GM21528 (cell line): Measurements from ENCODE around the gene PARD3.
"Not testable (repeated sequence)": the region's sequence is repeated elsewhere in the genome, so short reads cannot be mapped to it uniquely, and the experiment has no call there.

ENCODE experiments used
- ATAC-seq: cut with Tn5 transposase; IDR thresholded peaks from one replicate; pipeline ENCODE4 v1.9.1; 2021; ENCODE audit warnings: mild to moderate bottlenecking, moderate library complexity; ENCODE audit not compliant: unreplicated experiment, low FRiP score

Gene PARD3

DNA sequence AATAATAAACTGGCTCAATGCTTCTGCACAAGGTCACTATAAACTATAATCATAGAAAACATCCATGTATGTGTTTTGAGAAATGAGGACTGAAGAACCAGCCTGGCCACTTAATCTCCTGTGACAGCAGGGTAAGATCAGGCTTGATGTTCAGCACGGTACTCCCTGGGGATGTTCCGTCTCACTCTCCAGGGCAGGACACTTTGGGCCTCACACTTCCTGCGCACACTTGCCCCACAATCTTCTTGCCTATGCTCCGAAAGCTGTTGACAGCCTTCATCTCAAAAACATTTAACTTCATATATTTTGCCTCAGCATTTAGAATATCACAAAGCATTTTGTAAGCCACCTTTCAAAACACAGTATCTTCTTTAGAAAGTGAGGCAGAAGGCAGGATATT is 92.7 kb downstream of the PARD3 start:
- ATAC-seq: no peak

DNA sequence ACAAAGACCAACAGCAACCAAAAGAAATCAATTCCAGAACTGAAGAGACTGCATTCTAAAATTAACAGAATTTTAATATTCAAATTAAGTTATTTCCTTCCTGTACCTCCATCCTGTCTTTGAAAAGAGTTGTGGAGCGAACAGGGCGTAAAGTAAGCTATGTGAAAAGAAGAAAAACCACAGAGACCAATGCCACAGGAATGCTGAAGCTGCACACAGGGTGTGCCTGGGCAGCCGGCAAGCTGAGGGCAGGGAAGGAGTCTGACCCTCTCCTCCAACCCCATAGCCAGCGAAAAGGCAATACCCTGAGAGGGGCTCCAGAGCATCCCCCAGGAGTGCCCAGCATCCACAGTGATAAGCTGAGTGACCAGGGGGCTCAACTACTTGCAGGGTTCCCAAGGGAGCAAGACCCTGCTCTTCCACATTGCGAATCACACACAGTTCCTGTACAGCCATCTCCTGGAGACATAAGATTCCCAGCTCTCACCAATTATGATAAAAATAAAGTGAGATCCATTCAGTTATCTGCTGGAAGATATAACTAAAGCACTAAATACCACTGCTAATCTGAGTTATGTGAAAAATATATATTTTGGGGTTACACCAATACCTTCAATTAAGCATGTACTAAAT is 93.8 kb downstream of the PARD3 start:
- ATAC-seq: no peak

DNA sequence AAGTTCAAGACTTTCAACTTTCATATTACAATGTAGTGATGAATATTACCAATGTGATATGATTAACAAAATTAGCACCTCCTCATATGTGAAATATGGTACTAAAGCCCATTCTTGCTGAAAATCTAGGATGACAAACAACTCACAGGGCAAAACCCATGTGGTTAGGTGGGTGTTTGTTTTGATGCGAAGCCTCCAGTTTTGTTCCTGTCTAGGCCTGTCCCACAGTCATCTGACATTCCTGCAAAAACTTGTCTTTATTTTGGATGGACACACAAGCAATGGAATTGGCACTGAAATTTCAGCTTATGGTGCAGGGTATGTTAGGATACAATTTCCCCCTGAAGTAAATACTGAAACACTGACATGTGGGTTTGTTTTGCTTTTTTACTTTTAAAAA is 95.3 kb downstream of the PARD3 start:
- ATAC-seq: no peak

DNA sequence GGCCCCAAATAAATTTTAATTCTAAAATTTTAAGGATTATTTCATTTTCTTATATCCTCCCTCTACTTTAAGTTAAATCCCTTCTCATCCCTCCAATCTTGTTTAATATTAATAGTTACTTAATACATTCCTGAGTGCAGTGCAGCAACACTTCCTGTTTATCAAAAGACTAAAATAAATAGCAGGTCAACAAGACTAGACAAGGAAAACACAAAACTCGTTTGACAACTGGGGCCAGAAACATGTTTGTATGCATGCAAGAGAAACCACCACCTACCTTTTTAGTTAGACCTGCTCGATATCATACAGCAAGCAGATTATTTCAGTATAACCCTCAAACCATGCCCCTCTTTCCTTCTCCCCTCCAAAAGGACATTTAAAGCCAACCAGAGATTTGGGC is 95.8 kb downstream of the PARD3 start:
- no peak for ATAC-seq

DNA sequence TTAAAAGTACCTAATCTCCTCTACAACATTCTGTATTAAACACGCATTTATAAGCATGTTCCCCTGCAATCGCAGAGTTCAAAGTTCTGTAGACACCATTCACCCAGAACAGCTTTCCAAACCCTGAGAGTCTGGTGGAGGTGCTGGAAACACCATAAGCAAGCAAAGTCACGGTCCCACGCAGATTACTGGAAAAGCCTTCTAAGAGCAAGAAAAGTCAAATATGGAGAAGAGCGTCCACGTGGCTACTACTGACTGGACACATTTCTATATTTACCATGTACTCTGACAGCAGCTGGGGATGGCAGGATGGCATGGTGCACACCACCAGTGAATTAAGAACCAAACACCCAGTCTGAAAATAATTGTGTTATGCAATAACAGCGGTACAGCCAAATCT is 97.7 kb downstream of the PARD3 start:
- ATAC-seq: no peak

DNA sequence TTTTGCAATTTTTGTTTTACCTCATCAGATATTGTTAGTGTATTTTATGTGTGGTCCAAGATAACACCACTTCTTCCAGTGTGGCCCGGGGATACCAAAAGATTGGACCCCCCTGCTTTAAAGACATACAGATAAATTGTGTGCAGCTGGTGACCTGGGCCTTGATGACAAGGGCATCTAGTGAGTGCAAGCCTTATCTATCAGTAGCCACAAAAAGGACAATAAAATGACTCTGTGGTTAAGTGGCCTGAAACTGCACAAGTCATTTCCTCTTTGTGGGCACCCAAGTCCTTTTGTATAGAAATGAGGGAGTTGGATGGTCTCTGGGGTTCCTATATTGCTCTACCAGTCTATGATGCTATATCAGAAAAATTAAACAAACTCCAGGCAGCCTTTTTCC is 98.1 kb downstream of the PARD3 start:
- ATAC-seq: no peak

DNA sequence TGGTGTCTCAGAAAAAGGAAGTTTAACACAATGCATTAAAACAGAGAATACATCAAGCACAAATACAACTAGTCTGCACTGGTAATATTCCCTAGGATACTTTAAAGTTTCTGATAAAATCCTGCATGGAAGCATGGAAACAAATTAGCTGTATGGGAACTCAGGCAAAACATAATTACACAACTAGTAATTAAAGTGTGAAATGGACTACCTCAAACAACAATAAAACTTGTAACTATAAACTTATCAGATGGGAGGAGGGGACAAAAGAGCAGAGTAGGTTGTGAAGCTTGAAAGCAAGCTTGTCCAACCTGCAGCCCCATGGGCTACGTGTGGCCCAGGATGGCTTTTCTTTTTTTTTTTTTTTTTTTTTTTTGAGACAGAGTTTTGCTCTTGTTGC is 98.9 kb downstream of the PARD3 start:
- no peak for ATAC-seq

DNA sequence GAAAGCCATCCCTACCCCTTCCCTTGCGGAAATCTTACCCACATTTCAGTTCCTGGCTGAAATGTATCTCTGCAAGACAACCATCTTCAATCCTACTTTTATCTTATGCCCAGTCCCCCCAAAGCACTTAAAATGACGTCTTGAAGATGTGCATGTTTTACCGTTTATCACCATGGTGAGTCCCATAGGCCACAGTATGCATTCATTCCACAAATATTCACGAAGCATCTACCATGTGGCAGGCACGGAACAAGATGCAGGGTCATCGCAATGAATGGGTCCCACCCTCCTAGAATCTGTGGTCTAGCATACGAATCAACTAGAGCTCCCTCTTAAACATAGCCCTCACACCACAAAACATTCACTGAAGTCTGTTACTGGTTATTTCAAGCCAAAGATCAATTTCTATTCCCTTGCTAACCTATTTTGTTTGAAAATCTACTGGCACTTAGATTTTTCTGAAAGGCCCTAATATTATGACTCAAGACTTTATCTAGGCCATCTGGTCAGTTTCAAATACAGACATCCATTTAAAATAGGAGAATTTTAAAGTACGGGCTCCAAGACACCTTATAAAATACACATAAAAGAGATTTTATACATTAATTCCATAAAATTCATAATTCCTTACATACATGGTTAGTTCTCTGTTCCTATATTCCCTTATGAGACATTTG is 99.4 kb downstream of the PARD3 start:
- no peak for ATAC-seq

DNA sequence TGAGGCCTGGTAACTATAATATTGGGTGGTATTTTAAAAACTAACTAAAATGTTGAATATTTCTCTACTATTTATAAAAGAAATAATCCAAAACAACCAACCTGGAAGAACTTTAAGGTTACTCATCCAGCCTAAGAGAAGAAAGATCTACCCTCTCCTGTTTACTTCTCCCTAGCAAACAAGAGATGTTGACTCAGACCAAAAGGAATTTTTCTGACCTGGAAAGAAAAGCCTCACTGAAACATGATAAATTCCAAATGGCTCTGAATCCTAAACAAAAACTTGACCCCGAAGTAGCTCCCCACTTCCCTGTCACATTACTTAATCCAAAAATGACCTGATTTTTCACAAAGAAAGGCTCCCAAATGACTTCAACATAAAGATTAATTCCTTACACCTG is 101.2 kb downstream of the PARD3 start:
- no peak for ATAC-seq

DNA sequence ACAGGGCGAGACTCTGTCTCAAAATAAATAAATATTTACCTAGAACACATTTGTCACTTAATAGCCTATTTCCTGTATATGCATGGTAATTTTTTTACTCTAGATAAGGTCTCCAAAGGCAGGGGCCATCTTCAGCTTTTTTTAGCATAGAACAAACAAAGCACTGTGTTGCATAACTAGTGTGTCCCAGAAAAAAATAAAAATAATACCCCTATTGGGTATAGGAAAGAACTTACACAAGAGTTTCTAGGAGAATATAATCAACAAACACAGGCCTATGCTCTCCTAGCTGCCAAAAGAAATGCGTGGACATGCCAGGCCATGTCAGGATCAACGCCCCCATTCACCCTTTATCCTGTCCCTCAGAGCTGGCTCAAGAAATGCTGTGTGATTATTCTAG is 103.6 kb downstream of the PARD3 start:
- ATAC-seq: no peak

DNA sequence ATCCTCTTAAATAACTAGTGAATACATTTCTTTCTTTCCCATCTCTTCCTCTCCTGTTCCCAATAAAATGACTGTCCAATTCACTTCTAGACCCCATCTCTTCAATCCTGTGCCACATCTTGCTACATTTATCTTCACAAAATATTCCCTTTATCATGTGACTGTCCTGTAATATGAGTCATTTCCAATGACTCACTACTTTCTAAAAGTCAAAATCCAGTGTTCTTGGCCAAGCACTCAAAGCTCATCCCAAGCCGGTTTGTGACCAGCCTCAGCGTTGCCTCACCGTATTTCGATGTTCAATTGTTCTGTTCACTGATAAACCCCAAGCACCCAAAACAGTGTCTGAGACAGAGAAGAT is 104.7 kb downstream of the PARD3 start:
- no peak for ATAC-seq

DNA sequence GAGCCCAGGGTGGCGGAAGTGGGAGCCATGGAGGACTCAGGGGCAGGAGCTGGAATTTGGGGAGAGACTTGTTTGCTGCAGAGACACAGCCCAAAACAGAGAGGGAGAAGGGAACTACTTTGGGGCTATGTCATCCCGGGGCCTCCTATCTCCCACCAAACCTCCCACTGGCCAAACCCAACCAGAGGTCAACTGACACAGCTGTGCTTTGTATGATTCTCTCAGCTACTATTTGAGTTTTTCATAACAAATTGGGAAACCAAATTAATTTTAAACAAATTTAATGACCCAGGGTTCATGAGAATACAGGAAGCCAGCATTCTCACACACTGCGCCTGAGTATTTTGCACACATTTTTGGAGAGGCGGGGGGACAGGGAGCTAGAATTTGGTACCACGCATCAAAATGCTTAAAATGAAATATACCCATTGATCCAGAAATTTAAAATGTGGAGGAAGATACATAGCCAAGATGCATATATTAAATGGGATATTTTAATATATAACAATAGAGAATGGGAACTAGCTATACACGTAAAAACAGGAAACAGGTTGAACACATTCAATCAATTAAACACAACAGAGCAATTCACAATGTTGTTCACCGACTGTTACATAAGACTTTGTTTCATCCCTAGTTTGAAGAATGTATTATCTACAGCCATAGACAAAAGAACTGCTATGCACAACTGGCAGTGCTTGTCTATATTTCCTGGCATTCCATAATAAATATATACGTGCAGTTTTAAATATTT is 105.3 kb downstream of the PARD3 start:
- ATAC-seq: no peak

DNA sequence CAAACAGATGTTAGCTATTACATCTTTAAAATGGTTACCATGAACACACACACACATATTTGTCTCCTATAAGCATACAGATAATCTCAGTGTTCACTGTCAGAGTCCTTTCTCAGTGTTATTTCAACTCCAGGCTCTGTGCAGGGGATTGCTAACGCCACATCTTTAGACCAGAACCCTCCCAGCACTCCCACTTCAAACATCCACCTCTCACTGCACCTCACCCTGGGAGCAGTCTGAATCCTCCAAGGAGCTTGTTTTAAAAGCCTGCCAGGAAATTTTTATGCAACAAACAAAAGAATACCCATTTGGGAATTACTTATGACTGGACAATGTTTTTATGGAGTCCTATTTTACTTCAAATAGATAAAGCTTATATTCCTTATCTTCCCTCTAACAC is 107.4 kb downstream of the PARD3 start:
- no peak for ATAC-seq

DNA sequence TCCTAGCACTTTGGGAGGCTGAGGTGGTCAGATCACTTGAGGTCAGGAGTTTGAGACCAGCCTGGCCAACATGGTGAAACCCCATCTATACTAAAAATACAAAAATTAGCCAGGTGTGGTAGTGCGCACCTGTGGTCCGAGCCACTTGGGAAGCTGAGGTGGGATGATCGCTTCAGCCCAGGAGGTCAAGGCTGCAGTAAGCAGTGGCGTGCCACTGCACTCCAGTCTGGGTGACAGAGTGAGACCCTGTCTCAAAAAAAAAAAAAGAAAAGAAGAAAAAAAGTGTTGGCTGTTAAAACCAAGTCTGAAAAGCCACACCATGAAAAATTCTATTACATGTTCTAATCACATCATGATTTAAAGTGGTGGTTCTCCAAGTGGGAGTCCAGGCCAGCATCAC is 108.1 kb downstream of the PARD3 start:
- not testable (repeated sequence) for ATAC-seq

DNA sequence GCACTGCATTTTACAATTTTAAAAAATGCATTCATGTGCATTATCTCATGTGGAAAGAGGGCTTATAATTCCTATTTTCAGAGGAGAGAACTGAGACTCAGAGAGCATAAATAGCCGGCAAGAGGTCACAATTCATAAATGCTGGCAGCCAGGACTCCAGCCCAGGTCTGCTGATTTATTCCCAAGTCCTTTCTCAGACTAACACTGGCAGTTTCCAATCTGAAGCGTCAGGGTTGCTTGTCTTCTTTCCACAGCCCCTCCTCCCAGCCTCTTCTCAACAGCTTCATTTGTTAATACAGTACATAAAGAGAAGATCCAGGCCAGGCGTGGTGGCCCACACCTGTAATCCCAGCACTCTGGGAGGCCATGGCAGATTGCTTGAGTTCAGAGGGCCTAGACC is 108.9 kb downstream of the PARD3 start:
- no peak for ATAC-seq

DNA sequence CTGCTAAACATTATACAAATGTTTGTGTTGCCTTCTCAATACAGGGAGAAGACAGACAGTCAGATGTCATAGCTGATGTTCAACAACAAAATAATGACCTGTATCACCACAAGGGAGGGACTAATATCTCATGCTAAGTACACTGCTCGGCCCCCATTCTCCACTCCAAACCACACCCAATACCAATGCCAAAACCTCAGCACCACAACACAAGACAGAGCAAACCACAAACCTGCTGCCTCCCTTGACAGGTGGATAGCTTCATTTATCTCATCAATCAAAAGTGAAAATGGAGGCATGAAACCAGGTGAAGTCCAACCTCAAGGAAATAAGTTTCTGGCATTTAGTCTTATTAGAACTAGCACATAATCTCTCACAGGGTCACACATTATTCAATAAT is 109.5 kb downstream of the PARD3 start:
- no peak for ATAC-seq

DNA sequence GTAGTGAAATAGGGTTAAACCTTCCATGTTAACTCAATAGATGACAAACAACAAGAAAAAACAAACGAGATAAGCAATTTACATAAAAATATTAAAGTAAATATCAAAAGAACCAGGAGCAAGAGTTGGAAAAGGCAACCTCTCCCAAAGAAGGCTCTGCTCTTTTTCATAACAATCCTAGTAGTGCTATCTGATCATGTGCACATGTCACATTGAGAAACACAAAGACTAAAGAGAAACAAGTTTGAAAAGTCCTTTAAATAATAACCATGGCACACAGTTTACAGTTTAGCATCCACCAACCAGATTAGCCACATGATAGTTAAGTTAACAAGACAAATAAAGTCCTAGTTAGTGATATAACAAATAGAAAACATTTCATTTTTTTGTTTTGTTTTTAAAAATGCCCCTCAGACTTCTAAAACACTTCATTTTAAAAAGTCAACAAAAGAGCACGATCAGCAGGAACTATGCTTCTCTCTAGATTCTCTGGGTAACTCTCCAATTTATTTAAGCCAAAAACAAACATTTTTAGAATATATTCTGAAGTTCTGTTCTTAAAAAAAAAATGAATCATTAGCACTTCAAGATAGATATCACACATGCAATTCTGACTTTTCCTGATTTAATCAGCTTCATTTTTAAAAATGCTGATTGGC is 110.4 kb downstream of the PARD3 start:
- no peak for ATAC-seq

DNA sequence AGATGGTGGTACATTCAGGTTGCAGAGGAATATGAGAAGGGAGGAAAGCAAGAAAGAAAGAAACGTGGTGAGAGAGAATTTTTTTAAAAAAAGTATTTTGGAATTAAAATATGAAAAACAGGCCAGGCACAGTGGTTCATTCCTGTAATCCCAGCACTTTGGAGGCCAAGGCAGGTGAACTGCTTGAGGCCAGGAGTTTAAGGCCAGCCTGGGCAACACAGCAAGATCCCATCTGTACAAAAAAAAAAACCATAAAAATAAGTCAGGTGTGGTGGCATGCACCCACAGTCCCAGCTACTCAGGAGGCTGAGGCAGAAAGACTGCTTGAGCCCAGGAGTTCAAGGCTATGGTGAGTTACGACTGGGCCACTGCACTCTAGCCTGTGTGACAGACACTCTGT is 112.1 kb downstream of the PARD3 start:
- no peak for ATAC-seq

DNA sequence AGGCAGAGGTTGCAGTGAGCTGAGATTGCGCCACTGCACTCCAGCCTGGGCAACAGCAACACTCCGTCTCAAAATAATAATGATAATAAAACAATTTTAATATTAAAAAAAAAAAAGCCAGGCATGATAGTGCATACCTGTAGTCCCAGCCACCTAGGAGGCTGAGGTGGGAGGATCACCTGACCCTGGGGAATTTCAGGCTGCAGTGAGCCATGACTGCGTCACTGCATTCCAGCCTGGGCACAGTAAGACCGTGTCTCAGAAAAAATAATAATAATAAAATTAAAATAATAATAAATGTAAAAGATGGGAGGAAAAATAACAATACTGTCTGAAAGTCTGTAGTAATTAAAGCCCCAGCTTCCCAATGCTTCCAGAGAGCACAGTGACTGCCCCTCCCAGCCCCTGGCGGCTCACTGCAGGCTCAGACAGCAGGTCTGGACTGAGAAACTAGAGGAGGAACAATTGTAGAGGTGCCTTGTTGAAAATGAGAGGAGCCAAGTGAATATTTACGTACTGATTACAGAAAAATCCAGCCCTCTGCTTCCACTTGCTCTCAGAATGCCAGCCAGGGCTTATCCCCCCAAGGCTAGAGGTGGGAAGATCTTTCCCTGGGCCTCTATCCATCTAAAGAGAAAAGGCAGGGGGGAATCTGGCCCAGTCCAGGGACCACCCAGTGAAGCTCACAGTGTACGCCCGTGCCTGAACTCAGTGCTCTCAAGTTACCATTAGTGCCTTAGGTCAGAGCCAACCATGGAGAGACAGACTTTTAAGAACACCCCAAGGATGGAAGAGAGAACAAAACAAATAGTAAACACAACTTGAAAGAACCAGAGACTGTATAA is 112.8 kb downstream of the PARD3 start:
- no peak for ATAC-seq

DNA sequence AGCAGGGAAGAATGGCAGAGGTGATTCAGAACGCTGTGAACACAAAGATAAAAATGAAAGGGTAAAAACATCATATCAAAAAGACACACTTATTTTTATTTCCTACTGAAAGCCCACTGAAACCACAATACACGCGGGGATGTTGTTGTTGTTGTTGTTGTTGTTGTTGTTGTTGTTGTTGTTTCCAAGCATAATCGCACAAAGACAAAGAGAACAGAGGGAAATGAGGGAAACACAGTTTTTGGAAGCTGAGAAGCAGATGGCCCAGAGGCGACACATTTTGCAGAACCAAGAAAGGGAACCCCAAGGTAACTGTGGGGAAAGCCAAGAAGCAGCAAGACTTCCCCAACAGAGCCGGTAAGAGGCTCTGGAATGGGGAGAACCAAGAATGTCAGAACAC is 113.9 kb downstream of the PARD3 start:
- ATAC-seq: no peak

DNA sequence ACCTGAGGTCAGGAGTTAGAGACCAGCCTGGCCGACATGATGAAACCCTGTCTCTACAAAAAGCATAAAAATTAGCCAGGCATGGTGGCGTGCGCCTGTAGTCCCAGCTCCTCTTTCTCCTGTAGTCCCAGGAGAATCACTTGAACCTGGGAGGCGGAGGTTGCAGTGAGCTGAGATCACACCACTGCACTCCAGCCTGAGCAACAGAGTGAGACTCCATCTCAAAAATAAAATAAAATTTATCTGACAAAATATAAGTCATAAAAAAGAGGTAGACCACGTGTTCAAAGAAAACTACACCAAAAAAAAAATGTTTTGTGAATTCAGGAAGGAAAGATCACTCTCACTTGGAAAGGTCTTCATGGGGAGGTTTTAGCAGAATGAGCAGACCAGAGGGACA is 114.3 kb downstream of the PARD3 start:
- ATAC-seq: not testable (repeated sequence)
